ENCODE results near the gene TLE5.
"Not testable (repeated sequence)": the region's sequence is repeated elsewhere in the genome, so short reads cannot be mapped to it uniquely, and the experiment has no call there.

The TLE5 gene

GRCh38 chr19:3060857-3061181 is 1.5 kb downstream of the TLE5 start:
- no peak for DNase-seq

DNA sequence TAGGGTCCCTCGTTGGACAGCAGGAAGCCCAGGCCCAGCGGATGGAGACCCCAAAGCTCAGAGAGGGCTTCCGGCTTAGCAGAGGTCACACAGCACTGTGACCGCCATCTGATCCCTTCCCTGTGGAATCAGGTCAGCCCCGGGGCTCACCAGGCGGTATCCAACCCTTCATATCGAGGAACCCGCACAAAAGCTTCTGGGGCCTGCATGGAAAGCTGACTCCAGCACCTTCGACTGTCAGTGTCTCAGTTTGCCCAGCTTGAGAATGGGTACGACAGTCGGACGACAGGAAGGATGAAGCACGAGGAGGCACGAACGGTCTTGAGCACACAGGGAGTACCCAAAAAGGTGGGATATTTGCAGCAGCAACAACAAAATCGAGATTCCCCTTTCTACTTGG is 2.6 kb downstream of the TLE5 start:
- no peak for DNase-seq

DNA sequence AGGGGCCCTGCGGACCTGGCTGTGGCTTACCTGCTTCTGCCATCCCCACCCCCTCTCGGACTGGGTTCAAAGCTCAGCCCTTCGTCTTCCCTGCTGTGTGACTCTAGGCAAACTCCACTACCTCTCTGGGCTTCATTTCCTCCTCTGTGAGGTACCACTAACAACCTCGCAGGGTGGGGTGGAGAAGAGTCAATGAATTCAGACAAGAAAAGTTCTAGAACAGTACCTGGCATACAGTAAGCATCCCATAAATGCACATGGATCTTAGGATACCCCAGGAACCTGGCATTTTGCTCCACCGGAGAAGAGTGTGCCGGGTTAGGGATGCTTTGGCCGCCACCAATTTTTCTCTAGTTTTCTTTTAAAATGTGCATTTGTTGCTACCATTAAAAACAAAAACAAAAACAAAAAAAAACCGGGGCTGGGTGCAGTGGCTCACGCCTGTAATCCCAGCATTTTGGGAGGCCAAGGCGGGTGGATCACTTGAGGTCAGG is 3.4 kb downstream of the TLE5 start:
- DNase-seq, result no peak

DNA sequence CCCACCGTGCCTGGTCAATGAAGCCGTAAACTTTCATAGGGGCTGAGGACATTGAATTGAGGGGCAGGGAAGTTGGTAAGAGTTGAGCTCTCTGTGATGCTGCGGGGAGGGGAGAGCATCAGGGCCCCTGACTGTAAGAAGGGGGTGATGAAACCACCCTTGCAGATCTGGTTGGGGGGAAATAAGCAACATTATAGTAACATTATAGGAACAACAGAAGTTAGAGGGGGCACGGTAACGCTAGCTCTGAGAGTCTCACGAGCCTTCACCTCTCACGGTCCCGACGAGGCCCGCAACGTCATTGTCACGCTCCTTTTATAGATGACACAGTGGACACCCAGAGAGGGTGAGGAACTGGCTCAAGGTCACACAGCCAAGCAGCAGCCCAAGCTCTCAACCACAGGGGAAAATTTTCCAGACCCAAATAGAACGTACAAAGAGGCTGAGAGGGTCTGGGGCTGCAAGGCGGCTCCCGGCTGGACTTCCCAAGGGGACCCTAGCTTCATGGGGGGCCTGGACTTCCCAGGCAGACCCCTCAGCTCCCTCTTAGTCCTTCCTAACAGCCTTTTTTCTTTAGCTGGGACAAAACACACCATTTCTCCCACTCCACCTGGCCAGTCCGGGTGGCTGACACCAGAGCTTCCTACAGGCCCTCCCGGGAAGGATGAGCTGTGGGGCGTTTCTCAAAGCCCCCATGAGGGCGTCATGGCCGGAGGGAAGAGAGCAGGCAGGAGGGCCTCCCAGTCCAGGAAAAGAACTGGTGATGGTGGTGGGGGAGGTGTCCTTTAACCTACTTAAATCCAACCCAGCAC is 4.1 kb downstream of the TLE5 start:
- no peak for DNase-seq

DNA sequence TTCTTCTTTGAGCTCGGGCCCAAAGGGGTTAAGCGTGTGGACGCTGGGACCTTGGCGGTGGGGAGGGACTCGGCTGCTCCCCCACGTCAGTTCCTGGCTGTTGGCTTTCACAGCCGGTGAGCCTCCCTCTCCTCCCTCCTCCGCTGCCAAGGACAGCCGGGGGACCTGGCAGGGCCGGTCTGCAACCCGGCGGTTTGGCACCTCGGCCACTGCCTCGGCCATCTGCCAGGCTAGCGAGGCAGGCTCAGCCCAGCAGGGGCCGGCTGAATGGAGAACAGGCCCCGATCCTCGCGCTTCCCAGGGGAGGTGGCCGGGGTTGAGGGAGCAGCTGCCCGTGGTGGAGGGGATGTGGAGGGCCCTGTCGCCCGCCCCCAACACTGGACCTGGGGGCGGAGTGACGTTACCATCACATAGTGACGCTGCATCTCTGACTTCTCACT is 5.0 kb downstream of the TLE5 start:
- no peak for DNase-seq

DNA sequence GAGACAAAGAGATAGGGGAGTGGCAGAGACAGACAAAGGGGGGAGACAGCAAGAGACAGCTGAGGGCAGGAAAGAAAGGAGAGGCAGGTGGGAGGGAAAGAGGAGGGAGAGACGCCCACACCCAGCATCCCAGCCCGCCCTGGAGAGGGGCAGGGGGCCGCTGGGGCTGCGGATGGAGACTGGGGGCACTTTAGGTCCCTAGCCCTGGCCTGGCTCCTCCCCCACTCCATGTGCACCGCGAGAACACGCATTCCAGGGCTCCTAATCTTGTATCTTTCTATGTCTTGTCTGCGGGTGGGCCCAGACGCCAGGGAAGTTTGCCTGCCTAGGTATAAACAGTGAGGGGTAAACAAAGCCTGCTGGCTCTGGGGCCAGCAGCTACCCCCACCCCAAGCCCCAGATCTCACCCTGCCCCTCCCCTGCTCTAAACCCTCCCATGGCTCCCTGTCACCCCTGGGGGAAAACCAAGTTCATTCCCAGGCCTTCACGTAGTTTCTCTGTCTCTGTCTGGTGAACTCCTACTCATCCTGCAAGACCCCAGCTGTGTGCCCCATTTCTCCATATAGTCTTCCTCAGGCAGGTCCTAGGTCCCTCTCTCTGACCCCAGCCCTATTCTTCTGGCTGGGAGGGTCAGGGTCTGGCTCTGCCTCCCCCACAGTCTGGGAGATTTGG is 5.7 kb downstream of the TLE5 start:
- no peak for DNase-seq

GRCh38 chr19:3055741-3056416 is 6.4 kb downstream of the TLE5 start:
- no peak for DNase-seq

- DNase-seq, result no peak
Observed at GRCh38 chr19:3054972-3055740, 7.1 kb downstream of the TLE5 start.

- no peak for DNase-seq
Observed at GRCh38 chr19:3054265-3054971, 7.9 kb downstream of the TLE5 start.

- no peak for DNase-seq
Observed at GRCh38 chr19:3053780-3054179, 8.5 kb downstream of the TLE5 start.

DNA sequence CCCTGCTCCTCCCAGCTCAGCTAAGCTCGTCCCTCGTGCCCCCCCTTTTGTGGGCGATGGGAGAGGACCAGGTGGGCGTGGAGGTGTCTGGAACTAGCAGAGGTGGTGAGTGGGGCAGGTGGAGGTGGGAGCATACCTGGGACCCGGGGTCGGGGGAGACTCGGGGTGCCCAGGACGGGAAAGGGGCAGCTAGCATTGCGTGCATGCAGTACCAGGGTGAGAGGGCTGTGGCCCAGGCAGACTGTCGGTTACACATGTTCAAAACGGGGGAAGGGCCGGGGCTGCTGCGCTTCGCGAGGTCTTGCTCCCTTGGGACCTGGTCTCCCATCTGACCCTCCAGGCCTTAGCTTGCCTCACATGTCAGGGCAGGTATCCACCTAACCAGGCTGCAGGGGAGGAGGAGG is 9.1 kb downstream of the TLE5 start:
- DNase-seq, result no peak

GRCh38 chr19:3050016-3050415 is 12.3 kb downstream of the TLE5 start:
- not testable (repeated sequence) for DNase-seq

DNA sequence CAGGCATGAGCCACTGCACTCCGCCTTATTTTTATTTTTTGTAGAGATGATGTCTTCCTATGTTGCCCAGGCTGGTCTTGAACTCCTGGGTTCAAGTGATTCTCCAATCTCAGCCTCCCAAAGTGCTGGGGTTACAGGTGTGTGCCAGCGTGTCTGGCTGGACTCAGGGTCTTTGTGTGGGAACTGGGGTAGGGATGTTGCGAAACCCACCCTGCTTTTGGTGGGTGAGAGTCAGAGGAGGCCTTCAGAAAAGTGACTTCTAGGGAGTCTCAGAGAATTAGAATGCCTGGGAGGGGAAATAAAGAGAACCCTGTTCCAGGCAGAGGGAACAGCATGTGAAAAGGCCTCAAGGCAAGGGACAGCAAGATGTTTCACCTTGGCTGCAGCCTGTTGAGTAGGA is 13.2 kb downstream of the TLE5 start:
- DNase-seq, result no peak

DNA sequence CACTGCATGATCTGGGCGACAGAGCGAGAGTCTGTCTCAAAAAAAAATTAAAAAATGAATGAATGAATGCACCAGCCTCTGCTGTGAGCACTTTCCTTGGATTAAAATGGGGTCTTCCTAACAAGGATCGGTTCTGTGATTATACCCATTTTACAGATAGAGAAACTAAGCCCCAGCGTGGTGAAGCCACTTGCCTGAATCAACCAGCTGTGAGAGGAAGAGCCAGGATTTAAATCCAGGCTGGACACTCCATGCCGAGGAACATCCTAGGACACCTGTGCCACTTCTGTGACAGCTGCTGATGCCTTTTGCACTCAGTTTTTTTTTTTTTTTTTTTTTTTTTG is 14.1 kb downstream of the TLE5 start:
- no peak for DNase-seq

- no peak for DNase-seq
Observed at GRCh38 chr19:3047496-3048189, 14.7 kb downstream of the TLE5 start.

GRCh38 chr19:3046698-3047495 is 15.4 kb downstream of the TLE5 start:
- DNase-seq, result no peak

DNA sequence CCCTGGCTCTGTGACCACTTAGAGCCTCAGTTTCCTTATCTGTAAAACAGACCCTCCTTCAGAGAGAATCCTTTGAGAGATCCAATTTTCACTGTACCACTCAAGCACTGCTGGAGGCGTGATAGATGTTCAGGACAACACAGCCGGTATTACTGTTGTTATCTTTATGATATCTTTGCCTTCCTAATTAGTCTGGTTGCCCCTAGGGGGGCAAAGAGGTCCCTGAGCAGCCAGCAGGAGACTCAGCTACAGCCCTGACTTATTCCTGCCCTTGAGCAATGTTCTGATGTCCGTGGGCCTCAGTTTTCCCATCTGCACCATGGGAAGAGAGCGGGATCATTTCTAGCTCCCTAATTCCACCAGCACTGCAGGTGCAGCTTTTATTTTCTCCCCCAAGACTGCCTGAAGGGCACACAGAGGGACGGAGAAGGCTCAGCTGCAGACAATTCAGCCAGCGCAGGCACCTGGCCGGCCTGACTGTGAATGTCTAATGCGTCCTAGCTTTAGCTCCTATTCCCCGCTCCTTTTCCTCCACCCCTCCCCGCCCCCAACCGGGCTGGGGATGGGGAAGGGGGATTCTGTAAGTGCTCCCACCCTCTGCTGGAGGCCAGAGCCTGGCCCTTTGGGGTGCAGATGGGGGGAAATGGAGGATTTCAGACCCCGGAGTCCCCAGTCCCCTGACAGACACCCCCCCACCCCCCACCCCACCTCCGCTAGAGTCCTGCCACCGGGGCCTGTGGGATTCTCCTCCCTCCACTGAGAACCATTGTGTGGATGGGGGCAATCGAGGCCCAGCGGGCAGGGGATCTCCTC is 16.2 kb downstream of the TLE5 start:
- DNase-seq, result no peak

- no peak for DNase-seq
Observed at GRCh38 chr19:3045191-3045590, 17.1 kb downstream of the TLE5 start.

- DNase-seq, result no peak
Observed at GRCh38 chr19:3042621-3043267, 19.6 kb downstream of the TLE5 start.

Data from amniotic stem cell (primary cell).